ENCODE data around the gene STX2. TPM values are rescaled to one million over a fixed set of nuclear protein-coding genes. Genes with fewer than 3 reads are reported as not detected.

STX2 gene
- total and polyA plus RNA-seq, 8 donors, result 18.1 to 36.9 (median 30.8) TPM

DNA sequence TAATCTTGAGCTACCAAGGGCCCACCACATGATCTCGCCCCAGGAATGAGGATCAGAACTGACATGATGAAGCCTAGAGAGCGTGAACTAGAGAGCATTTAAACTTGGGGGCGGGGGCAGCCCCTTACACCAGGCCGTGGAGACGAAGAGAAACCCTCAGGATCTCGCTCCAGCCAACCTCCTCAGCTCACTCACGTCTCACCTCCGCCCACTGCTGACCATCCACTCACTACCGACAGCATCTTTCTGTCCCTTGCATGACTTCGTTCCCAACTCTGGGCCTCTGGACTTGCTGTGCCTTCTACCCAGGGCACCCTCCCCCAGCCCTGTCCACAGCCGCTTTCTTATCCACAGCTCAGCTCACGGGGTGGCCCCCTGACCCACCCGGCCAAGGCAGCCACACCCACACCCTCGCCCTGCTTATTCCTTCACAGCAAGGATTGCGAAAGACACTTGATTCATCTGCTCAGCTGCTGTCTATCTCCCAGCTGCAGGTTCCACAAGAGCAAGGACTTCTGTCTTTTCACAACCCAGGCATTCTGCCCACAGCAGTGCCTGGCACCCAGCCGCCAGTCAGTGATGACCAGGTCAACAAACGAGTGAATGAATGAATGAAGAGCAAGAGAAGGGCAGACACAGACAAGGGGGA is 6.4 kb downstream of the STX2 start:
- intact Hi-C loops (cut with DNase I), result no loop called here
- Histone ChIP-seq H3K27me3 (no peaks in the 10 kb centered on the region), H3K4me3 (no peak overlapping the region), H3K4me1 (peaks cover under 1 to 22% of the 10 kb centered on the region in 2 donors), H3K36me3 (no peaks in the 10 kb centered on the region), H3K9me3 (no peaks in the 10 kb centered on the region), H3K27ac (no peak overlapping the region)
- TF ChIP-seq, protein P1, sequence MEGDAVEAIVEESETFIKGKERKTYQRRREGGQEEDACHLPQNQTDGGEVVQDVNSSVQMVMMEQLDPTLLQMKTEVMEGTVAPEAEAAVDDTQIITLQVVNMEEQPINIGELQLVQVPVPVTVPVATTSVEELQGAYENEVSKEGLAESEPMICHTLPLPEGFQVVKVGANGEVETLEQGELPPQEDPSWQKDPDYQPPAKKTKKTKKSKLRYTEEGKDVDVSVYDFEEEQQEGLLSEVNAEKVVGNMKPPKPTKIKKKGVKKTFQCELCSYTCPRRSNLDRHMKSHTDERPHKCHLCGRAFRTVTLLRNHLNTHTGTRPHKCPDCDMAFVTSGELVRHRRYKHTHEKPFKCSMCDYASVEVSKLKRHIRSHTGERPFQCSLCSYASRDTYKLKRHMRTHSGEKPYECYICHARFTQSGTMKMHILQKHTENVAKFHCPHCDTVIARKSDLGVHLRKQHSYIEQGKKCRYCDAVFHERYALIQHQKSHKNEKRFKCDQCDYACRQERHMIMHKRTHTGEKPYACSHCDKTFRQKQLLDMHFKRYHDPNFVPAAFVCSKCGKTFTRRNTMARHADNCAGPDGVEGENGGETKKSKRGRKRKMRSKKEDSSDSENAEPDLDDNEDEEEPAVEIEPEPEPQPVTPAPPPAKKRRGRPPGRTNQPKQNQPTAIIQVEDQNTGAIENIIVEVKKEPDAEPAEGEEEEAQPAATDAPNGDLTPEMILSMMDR (IDR thresholded peaks at IDR 0.05), result no peak
- ATAC-seq (peak; percentile 60), DNase-seq (peak in 1 of 4 donors; percentile 47)

DNA sequence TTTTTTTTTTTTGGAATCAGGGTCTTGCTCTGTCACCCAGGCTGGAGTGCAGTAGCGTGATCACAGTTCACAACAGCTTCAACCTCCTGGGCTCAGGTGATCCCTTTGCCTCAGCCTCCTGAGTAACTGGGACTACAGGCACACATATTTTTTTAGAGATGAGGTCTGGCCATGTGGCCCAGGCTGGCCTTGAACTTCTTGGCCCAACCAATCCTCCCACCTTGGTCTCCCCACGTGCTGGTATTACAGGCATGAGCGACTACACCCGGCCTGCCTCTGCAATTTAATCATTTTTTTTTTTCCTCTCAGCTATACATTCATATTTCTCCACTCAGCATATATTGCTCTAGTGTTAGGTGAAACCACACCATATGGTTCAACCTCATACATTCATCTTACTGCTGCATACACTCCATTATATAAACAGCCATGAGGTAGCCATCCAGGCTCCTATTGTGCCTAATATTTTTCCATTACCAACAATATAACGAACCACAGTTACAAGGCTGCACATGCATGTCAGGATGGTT is 7.1 kb downstream of the STX2 start:
- no peak overlapping the region for H3K27ac ChIP-seq
- no peak for ATAC-seq
- TF ChIP-seq, protein P1 (IDR thresholded peaks at IDR 0.05), result no peak
- H3K27me3 ChIP-seq, result no peaks in the 10 kb centered on the region
- no peak overlapping the region for H3K4me3 ChIP-seq
- no peaks in the 10 kb centered on the region for H3K36me3 ChIP-seq
- H3K4me1 ChIP-seq, result peaks cover 3 to 16% of the 10 kb centered on the region in 2 donors
- intact Hi-C loops (cut with DNase I), result no loop called here
- no peaks in the 10 kb centered on the region for H3K9me3 ChIP-seq
- DNase-seq, result no peak

- no peak for DNase-seq
- Histone ChIP-seq H3K27me3 (no peaks in the 10 kb centered on the region), H3K9me3 (no peaks in the 10 kb centered on the region), H3K4me3 (no peak overlapping the region), H3K4me1 (peaks cover 3 to 16% of the 10 kb centered on the region in 2 donors), H3K36me3 (no peaks in the 10 kb centered on the region), H3K27ac (no peak overlapping the region)
- TF ChIP-seq, protein P1 (IDR thresholded peaks at IDR 0.05), result no peak
- intact Hi-C loops (cut with DNase I), result no loop called here
- no peak for ATAC-seq
Observed at GRCh38 chr12:130831246-130831645, 7.8 kb downstream of the STX2 start.

- no peak overlapping the region for H3K27ac ChIP-seq
- no peaks in the 10 kb centered on the region for H3K27me3 ChIP-seq
- H3K9me3 ChIP-seq, result no peaks in the 10 kb centered on the region
- no peak overlapping the region for H3K4me3 ChIP-seq
- no peak for DNase-seq
- TF ChIP-seq, protein P1 (IDR thresholded peaks at IDR 0.05), result no peak
- peaks cover 3 to 16% of the 10 kb centered on the region in 2 donors for H3K4me1 ChIP-seq
- intact Hi-C loops (cut with DNase I), result no loop called here
- no peaks in the 10 kb centered on the region for H3K36me3 ChIP-seq
- no peak for ATAC-seq
Observed at GRCh38 chr12:130830246-130830551, 8.9 kb downstream of the STX2 start.

DNA sequence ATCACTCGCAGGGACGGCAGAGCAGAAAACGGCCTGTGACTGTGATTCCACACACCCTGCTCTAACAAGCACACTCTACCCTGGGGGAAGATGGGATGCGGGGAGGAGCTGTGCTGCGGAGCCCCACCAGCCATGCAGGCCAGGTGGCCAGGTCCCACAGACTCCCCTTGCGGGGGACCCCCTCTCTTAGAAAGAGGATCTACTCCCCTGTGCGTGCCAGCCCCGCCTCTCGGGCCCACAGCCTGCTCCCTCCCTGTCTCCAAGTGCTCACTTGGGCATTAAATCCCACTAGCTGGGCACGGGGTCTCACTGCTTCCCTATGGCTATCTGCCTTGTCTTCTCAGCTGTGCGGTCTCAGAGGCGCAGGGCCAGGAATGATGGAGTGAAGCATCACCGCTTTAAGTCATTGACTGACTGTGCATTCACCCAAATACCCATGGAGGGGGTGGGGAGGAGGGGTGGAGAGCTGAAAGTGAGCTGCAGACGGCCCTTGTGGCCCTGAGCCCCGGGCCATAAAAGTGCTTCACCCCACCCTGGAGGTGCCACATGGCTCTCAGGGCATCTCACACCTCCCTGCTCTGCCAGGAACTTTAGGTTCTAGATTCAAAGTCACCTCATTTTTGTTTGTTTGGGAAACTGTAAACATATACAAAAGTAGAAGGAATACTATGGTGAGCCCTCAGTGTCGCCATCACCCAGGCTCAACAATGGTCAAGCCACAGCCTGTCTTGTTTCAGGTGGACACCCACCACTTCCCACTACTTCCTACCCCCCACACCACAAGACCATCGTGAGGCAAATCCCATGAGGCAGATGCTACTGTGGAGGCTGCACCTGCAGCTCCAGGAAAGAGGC is 9.4 kb downstream of the STX2 start:
- no peaks in the 10 kb centered on the region for H3K36me3 ChIP-seq
- ATAC-seq, result no peak
- TF ChIP-seq, protein P1 (IDR thresholded peaks at IDR 0.05), result no peak
- peaks cover 3 to 16% of the 10 kb centered on the region in 2 donors for H3K4me1 ChIP-seq
- no peaks in the 10 kb centered on the region for H3K27me3 ChIP-seq
- no peak for DNase-seq
- H3K27ac ChIP-seq, result no peak overlapping the region
- H3K4me3 ChIP-seq, result no peak overlapping the region
- H3K9me3 ChIP-seq, result no peaks in the 10 kb centered on the region
- intact Hi-C loops (cut with DNase I), result no loop called here
